GM23248 (cell line): ENCODE measurements around the gene DLG3. TPM values are rescaled to one million over a fixed set of nuclear protein-coding genes. Genes with fewer than 3 reads are reported as not detected.

Experiments
- DNase-seq: peaks from one replicate; pipeline ENCODE4 v3.0.0-alpha.2; 2015
- H2AFZ ChIP-seq: fragments of 200-600 bp; sonication (generic); 2 replicates; pipeline ENCODE4 v1.6.1; 2016; ENCODE audit warnings: antibody characterized with exemption
- H3F3A ChIP-seq: fragments of 200-600 bp; sonication (generic); 2 replicates; pipeline ENCODE4 v1.6.1; 2016; ENCODE audit warnings: mild to moderate bottlenecking, antibody characterized with exemption, mixed run types; ENCODE audit not compliant: insufficient read depth
- H3K27ac ChIP-seq: fragments of 200-600 bp; sonication (generic); 2 replicates; pipeline ENCODE4 v1.5.1; 2016; ENCODE audit warnings: mild to moderate bottlenecking
- H3K27me3 ChIP-seq: fragments of 200-600 bp; sonication (generic); replicated peaks from 2 replicates; pipeline ENCODE4 v1.6.1; 2016; ENCODE audit warnings: mild to moderate bottlenecking; ENCODE audit not compliant: insufficient read depth
- H3K36me3 ChIP-seq: fragments of 200-600 bp; sonication (generic); 2 replicates; pipeline ENCODE4 v1.6.1; 2016; ENCODE audit warnings: low read depth, mild to moderate bottlenecking
- H3K4me1 ChIP-seq: fragments of 200-600 bp; sonication (generic); 2 replicates; pipeline ENCODE4 v1.6.1; 2016; ENCODE audit warnings: mild to moderate bottlenecking; ENCODE audit not compliant: insufficient read depth
- H3K4me2 ChIP-seq: fragments of 200-600 bp; sonication (generic); one replicate; pipeline ENCODE4 v1.6.1; 2016; ENCODE audit warnings: mild to moderate bottlenecking; ENCODE audit not compliant: unreplicated experiment
- H3K4me3 ChIP-seq: fragments of 200-600 bp; sonication (generic); 2 replicates; pipeline ENCODE4 v1.5.1; 2016; ENCODE audit warnings: mild to moderate bottlenecking
- H3K79me2 ChIP-seq: fragments of 200-600 bp; sonication (generic); 2 replicates; pipeline ENCODE4 v1.6.1; 2016; ENCODE audit warnings: mild to moderate bottlenecking; ENCODE audit not compliant: insufficient read depth
- H3K9ac ChIP-seq: fragments of 200-600 bp; sonication (generic); 2 replicates; pipeline ENCODE4 v1.6.1; 2016; ENCODE audit warnings: mild to moderate bottlenecking
- H3K9me2 ChIP-seq: fragments of 200-600 bp; sonication (generic); 2 replicates; pipeline ENCODE4 v1.6.1; 2016; ENCODE audit warnings: mixed run types, mild to moderate bottlenecking, moderate library complexity; ENCODE audit not compliant: insufficient read depth
- H3K9me3 ChIP-seq: fragments of 200-600 bp; sonication (generic); one replicate; pipeline ENCODE4 v1.6.1; 2017; ENCODE audit warnings: low read depth
- H4K20me1 ChIP-seq: fragments of 200-600 bp; sonication (generic); 2 replicates; pipeline ENCODE4 v1.6.0; 2016; ENCODE audit not compliant: insufficient read depth
- EZH2 ChIP-seq: fragments of 200-600 bp; sonication (generic); IDR thresholded peaks from 2 replicates; pipeline ENCODE4 v1.6.1; 2018; ENCODE audit warnings: antibody characterized with exemption, mild to moderate bottlenecking; ENCODE audit not compliant: insufficient read depth, poor library complexity, severe bottlenecking
- EZH2phosphoT487 ChIP-seq: fragments of 200-600 bp; sonication (generic); IDR thresholded peaks from 2 replicates; pipeline ENCODE4 v1.6.1; 2018; ENCODE audit warnings: antibody characterized with exemption, moderate library complexity, mild to moderate bottlenecking, low read depth; ENCODE audit not compliant: insufficient read depth
- WGBS, 2 experiments: methylation state at CpG; one replicate each; pipeline ENCODE4 v1.1.6; 2015 to 2017; ENCODE audit warnings: low lambda C conversion rate in 2 of 2, low coverage in 1 of 2; ENCODE audit errors: missing lambda C conversion rate in 2 of 2; 5-methylcytosine and 5-hydroxymethylcytosine counted together
- in situ Hi-C: fragments of 300-500 bp; cut with MboI; formaldehyde crosslinking; loops from 2 replicates; pipeline ENCODE4 v1.15.0; 2020
- polyA plus RNA-seq: library from polyadenylated mRNA; unstranded; fragments of >200 nt; fragmentation: Nextera tagmentation; extraction: Ambion mirVana; gene quantifications from 2 replicates; pipeline ENCODE4 v1.2.1, GENCODE V29; 2016
- total RNA-seq: library from RNA; depleted of rRNA; stranded (reverse); fragments of >200 nt; shearing (Covaris generic); gene quantifications from 2 replicates; pipeline ENCODE4 v1.2.3, GENCODE V29; 2014

DLG3 gene
- total and polyA plus RNA-seq, 2 experiments from 2014 or later = 1.7 to 1.9 TPM

- H3K9me2 ChIP-seq = no peaks in the 10 kb centered on the region
- H2AFZ ChIP-seq = no peak overlapping the region
- no peaks in the 10 kb centered on the region for H3K79me2 ChIP-seq
- no peaks in the 10 kb centered on the region for H3K36me3 ChIP-seq
- H4K20me1 ChIP-seq = no peaks in the 10 kb centered on the region
- no peak overlapping the region for H3K4me2 ChIP-seq
- no peak overlapping the region for H3K27ac ChIP-seq
- in situ Hi-C loops = no loop called here
- 97 to 99% methylated on average over 5 of the region's 5 CpGs for WGBS, 2 experiments
- no peaks in the 10 kb centered on the region for H3K27me3 ChIP-seq
- DNase-seq = no peak
- no peak overlapping the region for H3K9ac ChIP-seq
- TF ChIP-seq EZH2 (no peak), EZH2phosphoT487 (no peak)
- peaks cover 17% of the 10 kb centered on the region for H3K4me1 ChIP-seq
- H3F3A ChIP-seq = 0 out of 2 replicates have a peak, but pooled peaks cover 6% of the 10 kb centered on the region
- no peak overlapping the region for H3K4me3 ChIP-seq
- no peaks in the 10 kb centered on the region for H3K9me3 ChIP-seq
Observed at GRCh38 chrX:70476166-70476933, 31.7 kb downstream of the DLG3 start.

- H3F3A ChIP-seq = 0 out of 2 replicates have a peak, but pooled peaks cover 6% of the 10 kb centered on the region
- no peaks in the 10 kb centered on the region for H3K9me2 ChIP-seq
- H3K36me3 ChIP-seq = no peaks in the 10 kb centered on the region
- H3K79me2 ChIP-seq = no peaks in the 10 kb centered on the region
- peaks cover 17% of the 10 kb centered on the region for H3K4me1 ChIP-seq
- H3K4me3 ChIP-seq = peak overlapping the region; percentile 15; the same call in 1 of the 2 replicates
- TF ChIP-seq EZH2 = no peak
- TF ChIP-seq EZH2phosphoT487 = no peak
- 0 out of 2 replicates have a peak overlapping the region, but pooled peaks have one; percentile 18 for H3K27ac ChIP-seq
- H3K4me2 ChIP-seq = peak overlapping the region; percentile 35
- WGBS, 2 experiments = 31 to 35% methylated on average over 13 of the region's 13 CpGs
- DNase-seq = peak; percentile 56
- in situ Hi-C loops = no loop called here
- peak overlapping the region; percentile 69 for H2AFZ ChIP-seq
- H4K20me1 ChIP-seq = no peaks in the 10 kb centered on the region
- no peak overlapping the region for H3K9ac ChIP-seq
- no peaks in the 10 kb centered on the region for H3K9me3 ChIP-seq
- no peaks in the 10 kb centered on the region for H3K27me3 ChIP-seq
Observed at GRCh38 chrX:70476934-70477733, 32.5 kb downstream of the DLG3 start.

GRCh38 chrX:70477734-70478075 lies 33.1 kb downstream of the DLG3 start:
- H3K9me2 ChIP-seq = no peaks in the 10 kb centered on the region
- WGBS, 2 experiments = 16 to 21% methylated on average over 4 of the region's 4 CpGs
- H3K9ac ChIP-seq = no peak overlapping the region
- no peaks in the 10 kb centered on the region for H3K27me3 ChIP-seq
- no peaks in the 10 kb centered on the region for H3K79me2 ChIP-seq
- H3K27ac ChIP-seq = no peak overlapping the region
- TF ChIP-seq EZH2phosphoT487 = no peak
- TF ChIP-seq EZH2 = no peak
- H3K4me2 ChIP-seq = peak overlapping the region; percentile 35
- 0 out of 2 replicates have a peak, but pooled peaks cover 6% of the 10 kb centered on the region for H3F3A ChIP-seq
- H3K4me1 ChIP-seq = peaks cover 17% of the 10 kb centered on the region
- DNase-seq = no peak
- no peaks in the 10 kb centered on the region for H3K9me3 ChIP-seq
- H3K4me3 ChIP-seq = no peak overlapping the region
- H4K20me1 ChIP-seq = no peaks in the 10 kb centered on the region
- H2AFZ ChIP-seq = peak overlapping the region; percentile 69; the same call in 1 of the 2 replicates
- H3K36me3 ChIP-seq = no peaks in the 10 kb centered on the region
- in situ Hi-C loops = no loop called here

GRCh38 chrX:70478526-70479245 lies 34.1 kb downstream of the DLG3 start:
- Histone ChIP-seq H3K9ac (peak overlapping the region; percentile 38; the same call in 1 of the 2 replicates), H3K4me1 (peaks cover 17% of the 10 kb centered on the region), H3K9me2 (no peaks in the 10 kb centered on the region), H3K4me3 (no peak overlapping the region), H3K79me2 (no peaks in the 10 kb centered on the region), H3F3A (0 out of 2 replicates have a peak, but pooled peaks cover 6% of the 10 kb centered on the region), H3K4me2 (peak overlapping the region; percentile 32), H3K27me3 (no peaks in the 10 kb centered on the region), H3K36me3 (no peaks in the 10 kb centered on the region), H2AFZ (no peak overlapping the region), H4K20me1 (no peaks in the 10 kb centered on the region), H3K27ac (peak overlapping the region; percentile 65), H3K9me3 (no peaks in the 10 kb centered on the region)
- DNase-seq = no peak
- TF ChIP-seq EZH2phosphoT487 = no peak
- no peak for TF ChIP-seq EZH2
- WGBS, 2 experiments = 93 to 97% methylated on average over 10 of the region's 10 CpGs
- in situ Hi-C loops = no loop called here
